VCaP (cell line): ENCODE data around the gene YEATS4.

Experiments
- H3K27ac ChIP-seq: fragments of 450-650 bp; 2 replicates; pipeline ENCODE4 v1.5.1; 2017
- CTCF ChIP-seq: fragments of 450-650 bp; conservative IDR thresholded peaks from 2 replicates; pipeline ENCODE4 v1.5.1; 2017; ENCODE audit warnings: mild to moderate bottlenecking, moderate library complexity

YEATS4 gene

GRCh38 chr12:69351462-69352236 lies 7.9 kb upstream of the YEATS4 start:
- H3K27ac ChIP-seq: no peak overlapping the region
- TF ChIP-seq CTCF: no peak

- H3K27ac ChIP-seq: no peak overlapping the region
- no peak for TF ChIP-seq CTCF
These were observed 6.6 kb upstream of the YEATS4 start for GRCh38 chr12:69352904-69353303.

- no peak overlapping the region for H3K27ac ChIP-seq
- TF ChIP-seq CTCF: no peak
These were observed 5.4 kb upstream of the YEATS4 start for GRCh38 chr12:69354172-69354555.

GRCh38 chr12:69354556-69355187 lies 4.9 kb upstream of the YEATS4 start:
- H3K27ac ChIP-seq: no peak overlapping the region
- no peak for TF ChIP-seq CTCF

GRCh38 chr12:69355363-69356028 lies 4.0 kb upstream of the YEATS4 start:
- no peak overlapping the region for H3K27ac ChIP-seq
- no peak for TF ChIP-seq CTCF

- peak overlapping the region; percentile 98 for H3K27ac ChIP-seq
- no peak for TF ChIP-seq CTCF
These were observed 767 bp downstream of the YEATS4 start for GRCh38 chr12:69360348-69360672.

GRCh38 chr12:69366796-69367195 lies 7.3 kb downstream of the YEATS4 start:
- no peak for TF ChIP-seq CTCF
- H3K27ac ChIP-seq: no peak overlapping the region; the same call in 1 of the 2 replicates
